ENCODE measurements around the gene PDAP1.

- TF ChIP-seq CTCF (conservative IDR thresholded peaks at IDR 0.05 in 1 of 2, IDR thresholded peaks at IDR 0.05 in 1 of 2; ENCODE audit: extremely low read depth in 1 of 2, insufficient read depth in 1 of 2, low read depth in 1 of 2, low read length in 2 of 2) (no peak), EZH2 (IDR thresholded peaks at IDR 0.05; ENCODE audit: borderline replicate concordance, low read length) (no peak)
Measured at GRCh38 chr7:99404235-99404976, 4.0 kb downstream of the PDAP1 start.
